HG02840 (cell line): Measurements from ENCODE around the gene ABCA8.

Experiments
- ATAC-seq: cut with Tn5 transposase; IDR thresholded peaks from one replicate; pipeline ENCODE4 v1.9.1; 2021; ENCODE audit warnings: mild to moderate bottlenecking, moderate library complexity, moderate number of reproducible peaks; ENCODE audit not compliant: unreplicated experiment, low FRiP score

The ABCA8 gene

GRCh38 chr17:68870976-68871375, 84.2 kb downstream of the ABCA8 start:
- no peak for ATAC-seq

- ATAC-seq, result no peak
Measured at GRCh38 chr17:68870161-68870826, 84.9 kb downstream of the ABCA8 start.

GRCh38 chr17:68868708-68869107, 86.5 kb downstream of the ABCA8 start:
- ATAC-seq, result no peak

GRCh38 chr17:68867759-68868516, 87.3 kb downstream of the ABCA8 start:
- no peak for ATAC-seq

GRCh38 chr17:68865584-68865983, 89.6 kb downstream of the ABCA8 start:
- no peak for ATAC-seq

GRCh38 chr17:68863091-68863652, 92.0 kb downstream of the ABCA8 start:
- ATAC-seq, result no peak

- ATAC-seq, result no peak
Measured at GRCh38 chr17:68861602-68862001, 93.6 kb downstream of the ABCA8 start.

GRCh38 chr17:68860941-68861340, 94.3 kb downstream of the ABCA8 start:
- ATAC-seq, result no peak

- no peak for ATAC-seq
Measured at GRCh38 chr17:68854452-68854851, 100.7 kb downstream of the ABCA8 start.

- no peak for ATAC-seq
Measured at GRCh38 chr17:68853439-68853838, 101.8 kb downstream of the ABCA8 start.

GRCh38 chr17:68853036-68853435, 102.2 kb downstream of the ABCA8 start:
- no peak for ATAC-seq

- no peak for ATAC-seq
Measured at GRCh38 chr17:68851890-68852289, 103.3 kb downstream of the ABCA8 start.

GRCh38 chr17:68850749-68851510, 104.3 kb downstream of the ABCA8 start:
- no peak for ATAC-seq

- no peak for ATAC-seq
Measured at GRCh38 chr17:68849673-68850610, 105.2 kb downstream of the ABCA8 start.

GRCh38 chr17:68847711-68848110, 107.5 kb downstream of the ABCA8 start:
- ATAC-seq, result no peak

- no peak for ATAC-seq
Measured at GRCh38 chr17:68843522-68843921, 111.7 kb downstream of the ABCA8 start.

- no peak for ATAC-seq
Measured at GRCh38 chr17:68840073-68840472, 115.1 kb downstream of the ABCA8 start.

GRCh38 chr17:68835071-68835470, 120.1 kb downstream of the ABCA8 start:
- ATAC-seq, result no peak

GRCh38 chr17:68834328-68834836, 120.8 kb downstream of the ABCA8 start:
- no peak for ATAC-seq
